Fibroblast of skin of right biceps (primary cell): ENCODE results near the gene FAF2.
"Not testable (repeated sequence)": the region's sequence is repeated elsewhere in the genome, so short reads cannot be mapped to it uniquely, and the experiment has no call there.

Experiments
- DNase-seq: peaks from one replicate; pipeline ENCODE4 v3.0.0-alpha.2; 2013

The FAF2 gene

DNA sequence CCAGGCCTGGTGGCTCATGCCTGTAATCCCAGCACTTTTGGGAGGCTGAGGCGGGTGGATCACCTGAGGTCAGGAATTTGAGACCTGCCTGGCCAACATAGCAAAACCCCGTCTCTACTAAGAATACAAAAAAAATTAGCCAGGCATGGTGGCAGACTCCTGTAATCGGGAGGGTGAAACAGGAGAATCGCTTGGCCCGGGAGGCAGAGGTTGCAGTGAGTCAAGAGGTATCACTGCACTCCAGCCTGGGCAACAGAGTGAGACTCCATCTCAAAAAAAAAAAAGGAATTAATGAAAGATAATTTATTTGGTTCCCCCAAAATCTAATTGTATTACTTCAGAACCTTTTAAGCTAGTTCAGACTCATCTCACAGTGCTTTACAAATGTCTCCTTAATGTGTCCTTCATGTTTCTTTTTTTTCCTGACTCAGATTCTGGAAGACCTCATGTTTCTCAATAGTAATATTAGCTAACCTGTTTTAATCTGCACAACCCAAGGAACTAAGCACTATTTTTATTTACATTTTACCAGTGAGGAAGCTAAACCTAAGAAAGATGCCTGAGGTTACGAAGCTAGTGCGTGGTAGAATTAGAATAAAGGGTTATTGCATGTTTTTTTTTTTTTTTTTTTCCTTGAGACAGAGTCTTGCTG, 15.1 kb downstream of the FAF2 start:
- no peak for DNase-seq

- peak; percentile 24 for DNase-seq
These were observed 18.2 kb downstream of the FAF2 start for GRCh38 chr5:176466245-176466871.

- no peak for DNase-seq
These were observed 21.1 kb downstream of the FAF2 start for GRCh38 chr5:176469296-176469695.

GRCh38 chr5:176470539-176470938, 22.4 kb downstream of the FAF2 start:
- no peak for DNase-seq

DNA sequence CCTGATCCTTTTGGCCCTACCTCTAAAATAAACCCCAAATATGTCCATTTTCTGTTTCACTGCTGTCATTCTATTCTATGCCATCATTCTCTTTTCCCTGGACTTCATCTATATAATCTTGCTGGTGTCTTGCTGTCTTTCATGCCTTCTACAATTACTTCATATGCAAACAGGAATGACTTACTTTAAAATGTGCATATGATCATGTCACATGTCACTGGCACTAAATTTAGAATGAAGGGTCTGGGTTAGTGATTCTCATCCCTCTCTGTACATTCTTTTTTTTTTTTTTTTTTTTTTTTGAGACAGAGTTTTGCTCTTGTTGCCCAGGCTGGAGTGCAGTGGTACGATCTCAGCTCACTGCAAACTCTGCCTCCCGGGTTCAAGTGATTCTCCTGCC, 22.9 kb downstream of the FAF2 start:
- no peak for DNase-seq

- DNase-seq: no peak
These were observed 25.3 kb downstream of the FAF2 start for GRCh38 chr5:176473335-176474006.

DNA sequence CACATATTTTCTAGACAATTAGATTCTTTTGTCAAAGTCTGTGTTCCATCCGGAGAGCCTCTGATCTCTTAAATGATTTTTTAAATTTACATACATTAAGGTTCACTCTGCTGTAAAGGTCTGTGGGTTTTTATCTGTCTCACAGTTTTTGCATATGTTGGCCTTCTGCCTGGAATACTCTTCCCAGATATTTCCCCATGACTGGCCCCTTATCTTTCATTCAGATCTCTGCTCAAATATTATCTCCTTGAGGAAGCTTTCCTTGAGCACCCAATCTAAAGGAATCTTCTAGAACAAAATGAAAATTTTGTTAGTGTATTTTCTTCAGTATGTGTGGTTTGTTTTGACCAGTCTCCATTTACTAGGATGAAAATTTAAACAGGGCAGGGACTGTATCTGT, 26.3 kb downstream of the FAF2 start:
- peak; percentile 75 for DNase-seq

GRCh38 chr5:176481711-176482110, 33.5 kb downstream of the FAF2 start:
- DNase-seq: no peak

DNA sequence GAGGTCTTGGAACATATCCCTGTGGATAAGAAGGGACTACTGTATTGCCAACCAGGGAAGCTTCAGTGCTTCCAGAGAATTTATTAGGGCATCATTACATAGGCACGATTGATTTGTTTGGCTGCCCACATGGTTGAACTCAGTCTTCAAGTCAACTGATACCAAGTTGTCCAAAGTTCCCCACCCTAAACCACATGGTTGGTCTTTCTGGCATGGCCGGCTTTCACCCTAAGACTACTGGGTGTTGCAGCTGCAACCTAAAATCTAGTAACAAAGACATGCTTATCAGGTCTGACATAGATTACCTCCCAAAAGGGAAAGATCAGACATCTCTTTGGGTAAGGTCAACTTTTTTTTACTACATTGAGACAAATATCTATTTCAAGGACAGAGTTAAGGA, 37.0 kb downstream of the FAF2 start:
- no peak for DNase-seq

- no peak for DNase-seq
These were observed 38.1 kb downstream of the FAF2 start for GRCh38 chr5:176486189-176486757.

DNA sequence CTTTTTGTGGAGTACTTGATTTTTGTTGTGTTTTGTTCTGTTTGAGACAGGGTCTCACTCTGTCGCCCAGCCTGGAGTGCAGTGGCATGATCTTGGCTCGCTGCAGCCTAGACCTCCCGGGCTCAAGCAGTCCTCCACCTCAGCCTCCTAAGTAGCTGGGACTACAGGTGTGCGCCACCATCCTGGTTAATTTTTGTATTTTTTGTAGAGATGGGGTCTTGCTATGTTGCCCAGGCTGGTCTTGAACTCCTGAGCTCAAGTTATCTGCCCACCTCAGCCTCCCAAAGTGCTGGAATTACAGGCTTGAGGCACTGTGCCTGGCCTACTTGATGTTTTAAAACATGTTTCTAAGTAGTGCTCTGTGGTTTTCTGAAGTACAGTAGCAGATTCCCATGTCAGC, 39.0 kb downstream of the FAF2 start:
- not testable (repeated sequence) for DNase-seq

DNA sequence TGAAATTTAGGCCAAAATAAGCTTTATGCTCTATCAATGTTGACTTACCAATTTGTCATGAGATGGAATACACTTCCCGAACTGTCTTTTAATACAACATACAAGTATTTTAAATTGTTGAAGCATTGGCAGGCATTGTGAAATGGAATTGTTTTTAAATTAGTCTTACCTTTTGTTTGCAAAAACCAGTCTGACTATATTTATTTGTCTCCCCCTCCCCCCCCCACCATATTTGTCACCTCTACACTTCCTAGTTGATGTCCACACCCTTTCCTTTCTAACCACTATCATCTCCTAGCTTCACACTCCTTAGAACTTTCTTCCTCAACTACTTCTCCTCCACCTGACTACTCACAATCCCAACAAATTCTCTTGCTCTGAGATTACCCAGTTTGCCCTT, 40.9 kb downstream of the FAF2 start:
- DNase-seq: no peak

- no peak for DNase-seq
These were observed 42.1 kb downstream of the FAF2 start for GRCh38 chr5:176490301-176490700.

GRCh38 chr5:176491101-176491502, 42.9 kb downstream of the FAF2 start:
- DNase-seq: no peak

- DNase-seq: no peak
These were observed 43.7 kb downstream of the FAF2 start for GRCh38 chr5:176491901-176492300.

DNA sequence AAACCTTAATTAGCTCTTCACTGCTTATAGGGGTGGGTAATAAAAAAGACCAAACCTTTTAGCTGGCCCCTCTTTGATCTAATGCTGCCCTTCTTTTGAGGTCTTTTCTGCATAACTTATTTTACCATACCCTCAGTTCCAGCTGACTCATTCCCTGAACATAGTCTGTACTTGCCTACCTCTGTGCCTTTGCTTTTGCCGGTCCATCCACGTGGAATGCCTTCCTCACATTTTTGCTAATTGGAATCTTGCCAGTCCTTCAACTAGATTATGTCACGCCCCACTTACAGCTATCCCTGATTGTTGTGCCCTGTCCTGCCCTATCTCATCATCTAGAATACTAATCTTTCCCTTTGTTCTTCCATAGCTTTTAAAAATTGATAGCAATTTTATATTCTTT, 44.2 kb downstream of the FAF2 start:
- peak; percentile 35 for DNase-seq

- peak; percentile 16 for DNase-seq
These were observed 49.7 kb downstream of the FAF2 start for GRCh38 chr5:176497852-176498251.

GRCh38 chr5:176499273-176499672, 51.1 kb downstream of the FAF2 start:
- DNase-seq: no peak

DNA sequence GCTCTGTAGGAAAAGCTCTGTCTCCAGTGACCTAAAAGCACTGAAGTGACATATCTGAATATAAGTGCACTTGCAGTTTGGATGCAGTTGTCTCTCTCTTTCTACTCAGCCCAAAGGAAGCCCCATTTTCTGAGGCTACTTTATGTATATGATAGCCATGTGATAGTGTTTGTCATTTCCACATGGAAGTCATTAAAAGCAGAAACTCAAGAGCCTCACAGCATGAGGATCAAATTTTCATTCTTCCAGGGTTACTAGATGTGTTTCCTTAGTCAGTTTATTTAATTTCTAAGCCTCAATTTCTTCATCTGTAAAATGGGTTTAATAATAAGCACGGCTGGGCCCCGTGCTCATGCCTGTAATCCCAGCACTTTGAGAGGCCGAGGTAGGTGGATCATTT, 52.3 kb downstream of the FAF2 start:
- DNase-seq: peak; percentile 16

- peak; percentile 82 for DNase-seq
These were observed 53.1 kb downstream of the FAF2 start for GRCh38 chr5:176501333-176501732.

- no peak for DNase-seq
These were observed 55.3 kb downstream of the FAF2 start for GRCh38 chr5:176503496-176503895.

GRCh38 chr5:176507911-176508310, 59.7 kb downstream of the FAF2 start:
- no peak for DNase-seq

DNA sequence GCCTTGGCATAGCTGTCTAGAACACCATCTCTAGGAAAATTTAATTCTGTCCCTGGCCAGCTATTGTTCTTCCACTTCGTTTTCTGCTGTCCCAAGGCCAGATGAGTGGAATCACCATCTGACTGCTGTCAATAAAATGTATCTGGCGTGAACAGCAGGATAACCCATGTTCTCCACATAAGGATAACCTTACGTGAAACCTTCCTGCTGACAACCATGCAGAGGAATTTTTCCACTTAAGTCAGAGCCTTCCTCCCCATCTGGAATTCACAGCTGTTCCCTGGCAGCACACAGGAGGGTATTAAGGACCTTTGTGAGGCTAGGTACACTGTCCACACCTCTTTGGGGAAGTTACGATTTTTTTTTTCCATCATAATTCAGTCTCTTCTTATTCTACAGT, 60.4 kb downstream of the FAF2 start:
- DNase-seq: no peak

DNA sequence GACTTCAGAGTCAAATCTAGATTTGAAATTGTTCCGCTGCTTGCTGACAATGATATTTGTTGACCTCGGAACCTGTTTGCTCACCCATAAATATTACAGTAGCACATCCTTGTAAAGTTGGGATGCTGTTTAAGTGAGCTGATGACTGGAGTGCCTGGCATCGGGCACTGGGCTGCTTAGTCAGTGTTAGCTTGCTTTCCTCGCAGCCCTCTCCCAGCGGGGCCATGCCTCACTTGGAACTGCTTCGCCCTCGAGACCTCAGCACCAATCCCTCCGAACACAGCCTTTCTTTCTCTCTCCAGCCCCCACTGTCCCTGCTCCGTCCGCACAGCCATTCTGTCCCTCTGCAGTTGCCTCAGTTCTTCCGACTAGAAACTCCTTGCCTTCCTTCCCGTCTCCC, 65.6 kb downstream of the FAF2 start:
- no peak for DNase-seq
